SKM-1 treated with dmso at 0.1 percent for 144 hours (cell line): ENCODE data around the gene ZNF497.
"Not testable (repeated sequence)": the region's sequence is repeated elsewhere in the genome, so short reads cannot be mapped to it uniquely, and the experiment has no call there.

ENCODE experiments used
- DNase-seq: peaks from one replicate; lab custom pipeline; 2025; ENCODE audit not compliant: unreplicated experiment; lab: John Stamatoyannopoulos, UW

The ZNF497 gene

DNA sequence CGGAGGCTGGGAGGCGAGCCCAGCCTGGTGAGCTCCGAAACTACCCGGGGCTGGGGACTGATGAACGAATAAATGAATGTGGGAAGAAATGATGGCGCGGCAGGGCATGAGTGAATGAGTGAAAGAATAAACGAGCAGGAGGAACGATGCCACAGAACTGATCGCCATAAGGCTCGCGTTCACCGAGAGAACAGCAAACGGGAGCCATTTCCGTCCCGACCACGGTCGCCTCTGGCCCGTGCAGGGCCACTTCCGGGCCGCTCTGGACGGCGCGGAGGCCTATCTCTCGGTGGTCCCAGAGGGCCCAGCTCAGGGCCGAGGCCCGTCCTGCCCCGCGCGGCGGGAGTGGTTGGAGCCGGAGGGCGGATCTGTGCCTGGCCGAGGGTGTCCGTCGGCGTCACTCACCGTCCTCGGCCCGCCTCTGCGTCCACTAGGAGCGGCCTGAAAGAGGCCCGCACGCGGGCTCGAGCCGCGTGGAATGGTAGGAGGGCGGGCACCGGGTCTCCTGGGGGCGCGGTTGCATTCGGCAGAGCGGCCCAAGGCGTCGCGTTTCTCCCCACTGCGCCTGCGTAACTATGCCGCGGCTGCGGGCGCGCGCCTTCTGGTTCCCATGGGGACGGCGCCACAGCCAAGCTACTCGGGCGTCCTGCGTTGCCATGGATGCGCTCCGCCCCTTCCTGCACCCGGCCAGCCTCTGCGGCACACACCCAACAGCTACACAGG, at the start of gene ZNF497:
Gene ZNF497, minus strand, starts transcription at position 480 of the 723 bp plus-strand sequence. CDS start 5,116 bp downstream, outside the sequence.
- peak; percentile 72 for DNase-seq

- no peak for DNase-seq
These were observed 46.6 kb upstream of the ZNF497 start for GRCh38 chr19:58409010-58409790.

DNA sequence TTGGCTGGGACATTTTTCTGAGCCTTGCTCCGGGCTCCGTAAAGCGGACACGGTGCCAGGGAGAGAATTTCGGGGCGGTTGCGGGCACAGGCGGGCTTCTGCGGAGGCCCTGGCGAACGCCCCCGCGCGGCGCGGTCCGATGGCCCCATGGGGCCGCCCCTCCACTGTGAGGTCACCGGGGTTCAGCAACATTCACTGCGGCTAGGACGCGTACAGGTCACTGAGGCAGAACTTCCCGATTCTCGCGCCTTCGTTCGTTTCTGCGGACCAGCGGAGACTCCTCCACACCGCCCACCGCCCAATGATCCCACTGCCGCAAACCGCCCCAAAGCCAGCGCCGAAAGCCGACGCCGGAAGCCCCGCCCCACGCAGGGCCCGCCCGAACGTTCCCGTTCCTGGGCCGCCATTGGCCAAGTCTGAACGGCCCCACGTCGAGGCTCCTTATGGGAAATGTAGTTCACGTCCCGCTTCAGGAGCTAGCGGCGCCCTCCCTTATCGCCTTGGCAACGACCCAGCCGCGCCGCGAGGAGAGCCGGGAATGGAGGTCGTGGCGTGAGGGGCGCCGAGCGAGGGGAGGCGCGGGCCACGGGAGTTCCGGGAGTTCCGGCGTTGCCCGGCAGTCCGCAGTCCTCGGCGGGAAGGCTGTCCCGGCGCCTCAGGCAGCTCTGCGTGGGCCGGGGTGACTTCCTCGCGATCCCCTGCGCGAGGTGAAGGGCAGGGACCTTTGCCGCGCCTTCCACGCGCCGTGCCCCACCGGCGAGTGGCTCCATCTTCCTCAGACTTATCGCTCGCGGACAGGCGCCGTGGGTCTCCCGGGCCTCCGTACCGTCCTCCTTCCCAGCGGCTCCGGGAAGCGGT, 45.8 kb upstream of the ZNF497 start, which contains the start of gene ZNF584:
Gene ZNF584, plus strand, starts transcription at position 498 of the 858 bp plus-strand sequence. CDS start 499 bp downstream, outside the sequence.
- peak; percentile 72 for DNase-seq

- no peak for DNase-seq
These were observed 45.2 kb upstream of the ZNF497 start for GRCh38 chr19:58407658-58408151.

DNA sequence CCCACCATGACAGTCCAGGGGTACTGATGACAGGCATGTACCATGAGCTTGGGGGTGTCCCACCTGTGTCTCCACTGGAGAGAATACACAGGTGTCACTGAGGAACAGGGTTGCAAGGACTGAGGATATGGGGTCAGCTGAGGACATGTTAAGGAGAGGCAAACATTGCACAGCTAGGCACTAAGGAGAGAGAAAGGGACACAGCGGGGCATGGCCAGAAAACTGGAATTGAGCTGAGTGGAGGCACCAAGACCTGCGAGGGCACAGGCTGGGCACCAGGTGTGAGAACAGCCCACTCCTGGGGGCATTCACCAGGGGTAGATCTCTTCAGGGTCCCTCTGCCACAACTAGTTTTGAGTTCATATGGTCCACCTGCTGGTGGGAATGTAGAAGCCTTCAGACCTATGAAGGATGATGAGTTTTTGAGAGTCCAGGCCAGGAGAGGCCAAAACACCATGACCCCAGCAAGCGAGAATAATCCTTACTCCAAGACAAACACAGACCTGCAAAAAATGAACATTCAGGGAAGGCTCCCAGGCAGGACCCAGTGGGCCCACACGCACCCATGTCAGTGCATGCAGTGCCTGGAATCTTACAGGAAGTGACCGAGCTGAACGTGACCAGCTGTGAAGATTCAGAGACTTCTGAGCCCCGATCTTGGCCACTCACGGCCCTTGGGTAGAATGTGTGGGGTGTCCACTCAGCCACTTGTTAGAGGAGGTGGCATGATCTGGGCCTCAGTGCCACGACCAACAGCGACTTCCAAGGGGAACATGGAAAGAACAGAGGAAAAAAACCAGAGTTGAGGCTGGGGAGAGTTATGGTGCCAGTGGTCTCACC, 44.5 kb upstream of the ZNF497 start:
- DNase-seq, result no peak

GRCh38 chr19:58403920-58404478, 41.4 kb upstream of the ZNF497 start:
- not testable (repeated sequence) for DNase-seq

- DNase-seq, result no peak
These were observed 39.4 kb upstream of the ZNF497 start for GRCh38 chr19:58401840-58402421.

DNA sequence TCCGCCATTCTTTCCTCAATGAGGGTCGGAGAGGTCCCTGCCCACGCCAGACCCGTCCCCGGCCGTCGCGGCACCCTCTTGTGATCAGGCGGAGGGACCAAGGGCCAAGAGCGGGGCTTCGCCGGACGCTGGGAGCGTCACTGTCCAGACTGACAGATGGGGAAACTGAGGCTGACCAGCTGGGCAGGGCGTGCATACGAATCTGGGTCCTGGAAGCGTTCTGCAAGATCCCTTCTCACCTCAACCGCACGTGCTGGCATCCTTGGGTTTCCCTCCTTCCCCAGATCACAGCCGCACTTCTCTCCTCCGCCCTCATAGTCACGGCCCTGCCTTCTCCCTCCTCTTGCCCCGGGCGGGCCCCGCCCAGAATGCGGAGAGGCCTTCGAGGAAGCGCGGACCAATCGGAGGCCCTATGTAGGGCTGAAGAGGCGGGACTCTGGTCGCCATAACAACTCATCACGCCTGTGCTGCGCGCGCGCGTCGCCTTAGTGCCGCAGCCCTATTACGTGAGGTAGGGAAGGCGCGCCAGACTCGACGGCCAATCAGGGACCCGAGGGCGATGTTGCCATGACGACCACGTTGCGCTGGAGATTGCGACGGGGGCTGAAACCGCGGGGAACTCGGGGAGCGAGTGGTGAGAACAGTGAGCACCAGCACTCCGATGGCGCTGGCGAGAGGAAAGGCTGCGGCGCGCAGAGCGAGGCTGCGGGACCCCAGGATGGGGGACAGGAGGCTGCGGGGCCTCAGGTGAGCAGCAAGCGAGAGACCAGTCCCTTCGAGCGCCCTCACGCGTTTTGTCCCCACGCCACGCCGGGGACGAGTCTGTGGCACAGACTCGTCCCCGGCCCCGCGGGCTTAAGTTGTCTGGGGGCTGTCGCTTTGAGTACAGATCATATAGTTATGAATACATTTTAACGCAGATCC, 38.6 kb upstream of the ZNF497 start:
- DNase-seq, result peak; percentile 86

- DNase-seq, result no peak
These were observed 37.9 kb upstream of the ZNF497 start for GRCh38 chr19:58400316-58400915.

DNA sequence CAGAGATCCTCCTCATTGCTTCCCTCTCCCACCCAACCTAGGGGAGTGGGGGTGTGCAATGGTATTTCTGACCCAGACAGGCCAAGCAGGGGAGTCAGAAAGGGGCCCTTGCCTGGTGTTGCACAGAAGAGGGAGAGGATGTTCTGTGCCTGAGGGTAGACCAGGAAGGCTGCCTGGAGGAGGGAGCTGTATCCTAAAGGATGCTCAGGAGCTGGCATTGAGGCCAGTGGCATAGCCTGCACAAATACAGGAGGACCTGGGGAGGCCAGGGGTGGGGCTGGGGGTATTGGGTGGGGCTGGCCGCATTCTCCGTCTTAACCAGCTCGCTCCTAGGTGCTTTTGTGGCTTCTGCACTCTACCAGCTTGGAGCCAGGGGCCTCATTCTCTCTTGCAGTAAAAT, 37.4 kb upstream of the ZNF497 start:
- DNase-seq, result no peak

- DNase-seq, result no peak
These were observed 36.0 kb upstream of the ZNF497 start for GRCh38 chr19:58398545-58398944.

- no peak for DNase-seq
These were observed 35.5 kb upstream of the ZNF497 start for GRCh38 chr19:58398087-58398486.

DNA sequence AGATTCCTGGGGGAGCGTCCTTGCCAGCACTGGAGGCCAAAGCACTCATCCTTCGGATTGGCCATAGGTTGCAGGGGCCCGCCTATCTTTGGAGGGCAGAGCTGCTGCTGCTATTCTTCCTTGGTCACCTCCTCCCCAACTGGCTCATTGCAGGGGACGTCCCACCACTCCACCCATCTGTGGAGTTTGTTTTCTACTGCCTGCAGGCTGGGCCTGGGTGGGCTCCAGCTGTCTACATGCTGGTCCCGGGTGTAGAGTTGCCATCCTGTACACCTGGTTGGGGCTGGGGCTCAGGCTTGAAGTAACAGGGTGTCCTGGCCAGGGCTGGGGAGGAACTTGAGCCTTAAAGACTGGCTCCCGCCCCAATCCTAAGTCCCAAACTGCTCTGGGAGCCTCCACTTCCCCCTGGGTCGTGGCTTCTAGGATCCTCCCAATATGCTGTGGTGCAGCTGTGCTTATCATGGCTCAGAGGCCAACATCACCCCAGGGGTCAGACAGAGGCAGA, 35.0 kb upstream of the ZNF497 start:
- no peak for DNase-seq

GRCh38 chr19:58396691-58397532, 34.4 kb upstream of the ZNF497 start:
- DNase-seq, result no peak

DNA sequence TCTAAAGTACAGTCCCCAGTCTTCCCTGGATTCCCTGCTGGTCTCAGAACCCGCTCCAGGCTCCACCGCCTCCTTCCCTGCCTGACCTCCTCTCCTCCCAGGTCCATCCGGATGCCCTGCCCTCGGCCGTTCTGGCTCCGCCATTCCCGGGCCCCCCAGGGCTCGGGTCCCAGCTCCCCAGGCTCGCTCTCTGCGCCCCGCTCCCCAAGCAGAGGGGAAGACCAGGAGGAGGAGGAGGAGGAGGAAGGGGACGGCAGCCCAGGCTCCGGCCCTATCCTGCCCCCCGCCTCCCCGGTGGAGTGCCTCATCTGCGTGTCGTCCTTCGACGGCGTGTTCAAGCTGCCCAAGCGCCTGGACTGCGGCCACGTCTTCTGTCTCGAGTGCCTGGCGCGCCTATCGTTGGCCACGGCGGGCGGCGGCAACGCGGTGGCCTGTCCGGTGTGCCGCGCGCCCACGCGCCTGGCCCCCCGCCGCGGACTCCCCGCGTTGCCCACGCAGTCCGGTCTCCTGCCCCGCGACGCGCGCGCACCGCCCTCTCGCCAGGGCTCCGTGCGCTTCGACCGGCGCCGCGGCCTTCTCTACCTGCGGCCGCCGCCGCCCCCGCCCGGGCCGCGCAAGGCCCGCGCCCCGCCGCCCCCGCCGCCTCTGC, 33.6 kb upstream of the ZNF497 start:
- DNase-seq, result no peak

- no peak for DNase-seq
These were observed 32.8 kb upstream of the ZNF497 start, which contains the start of gene RNF225 for GRCh38 chr19:58395220-58395978. Gene RNF225, plus strand, starts transcription at chr19:58395656. Its CDS starts 434 bp downstream, at chr19:58396090.
